OCI-LY7 (cell line): Measurements from ENCODE around the gene METTL5.

Source experiments
- EZH2phosphoT487 ChIP-seq: fragments of 200-600 bp; sonication (generic); IDR thresholded peaks from 2 replicates; pipeline ENCODE4 v1.6.1; 2018; ENCODE audit warnings: low read depth, borderline replicate concordance, mild to moderate bottlenecking, mixed run types, antibody characterized with exemption, low read length, moderate library complexity, mixed read lengths
- TF ChIP-seq, protein P1 (sequence below): fragments of 200-600 bp; sonication (generic); conservative IDR thresholded peaks from 2 replicates; pipeline ENCODE4 v1.5.1; 2014; ENCODE audit warnings: mild to moderate bottlenecking, antibody characterized with exemption, low read length, moderate library complexity, mixed read lengths

DNA sequence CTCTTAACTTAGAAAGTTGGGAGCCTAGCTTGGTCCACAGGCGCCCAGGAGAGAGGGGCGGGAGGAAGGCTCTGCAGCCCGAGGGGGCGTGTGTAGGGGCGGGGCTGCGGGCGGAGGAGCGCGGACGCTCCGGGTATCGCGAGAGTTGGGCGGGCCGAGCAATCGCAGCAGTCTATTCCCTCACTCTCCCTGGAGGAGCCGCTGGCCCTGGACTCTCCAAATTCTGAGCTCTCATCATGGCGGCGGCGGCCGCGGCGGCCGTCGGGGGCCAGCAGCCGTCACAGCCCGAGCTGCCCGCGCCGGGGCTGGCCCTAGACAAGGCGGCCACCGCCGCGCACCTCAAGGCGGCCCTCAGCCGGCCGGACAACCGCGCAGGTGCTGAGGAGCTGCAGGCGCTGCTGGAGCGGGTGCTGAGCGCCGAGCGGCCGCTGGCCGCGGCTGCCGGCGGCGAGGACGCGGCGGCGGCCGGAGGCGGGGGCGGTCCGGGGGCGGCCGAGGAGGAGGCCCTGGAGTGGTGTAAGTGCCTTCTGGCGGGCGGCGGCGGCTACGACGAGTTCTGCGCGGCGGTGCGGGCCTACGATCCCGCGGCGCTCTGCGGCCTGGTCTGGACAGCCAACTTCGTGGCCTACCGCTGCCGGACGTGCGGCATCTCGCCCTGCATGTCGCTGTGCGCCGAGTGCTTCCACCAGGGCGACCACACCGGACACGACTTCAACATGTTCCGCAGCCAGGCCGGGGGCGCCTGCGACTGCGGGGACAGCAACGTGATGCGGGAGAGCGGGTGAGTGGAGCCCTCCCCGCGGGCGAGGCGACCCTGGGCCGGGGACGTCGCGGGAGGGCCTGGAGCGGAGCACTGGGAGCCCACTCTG is 2.8 kb upstream of the METTL5 start, which contains the start of gene UBR3:
- TF ChIP-seq, protein P1, sequence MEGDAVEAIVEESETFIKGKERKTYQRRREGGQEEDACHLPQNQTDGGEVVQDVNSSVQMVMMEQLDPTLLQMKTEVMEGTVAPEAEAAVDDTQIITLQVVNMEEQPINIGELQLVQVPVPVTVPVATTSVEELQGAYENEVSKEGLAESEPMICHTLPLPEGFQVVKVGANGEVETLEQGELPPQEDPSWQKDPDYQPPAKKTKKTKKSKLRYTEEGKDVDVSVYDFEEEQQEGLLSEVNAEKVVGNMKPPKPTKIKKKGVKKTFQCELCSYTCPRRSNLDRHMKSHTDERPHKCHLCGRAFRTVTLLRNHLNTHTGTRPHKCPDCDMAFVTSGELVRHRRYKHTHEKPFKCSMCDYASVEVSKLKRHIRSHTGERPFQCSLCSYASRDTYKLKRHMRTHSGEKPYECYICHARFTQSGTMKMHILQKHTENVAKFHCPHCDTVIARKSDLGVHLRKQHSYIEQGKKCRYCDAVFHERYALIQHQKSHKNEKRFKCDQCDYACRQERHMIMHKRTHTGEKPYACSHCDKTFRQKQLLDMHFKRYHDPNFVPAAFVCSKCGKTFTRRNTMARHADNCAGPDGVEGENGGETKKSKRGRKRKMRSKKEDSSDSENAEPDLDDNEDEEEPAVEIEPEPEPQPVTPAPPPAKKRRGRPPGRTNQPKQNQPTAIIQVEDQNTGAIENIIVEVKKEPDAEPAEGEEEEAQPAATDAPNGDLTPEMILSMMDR, result no peak
- no peak for TF ChIP-seq EZH2phosphoT487
